Keratinocyte (primary cell): Measurements from ENCODE around the gene PRKAG2.

ENCODE experiments used
- EZH2 ChIP-seq: IDR thresholded peaks from one replicate; pipeline ENCODE4 v1.6.1; 2012; ENCODE audit warnings: inconsistent platforms, mild to moderate bottlenecking, low read length, moderate library complexity
- TF ChIP-seq, protein P1 (sequence below), 3 experiments: IDR thresholded peaks in 1 of 3; conservative IDR thresholded peaks in 1 of 3; optimal IDR thresholded peaks in 1 of 3; 2 replicates in 2 of 3; 3 replicates in 1 of 3; pipeline versions ENCODE3 to v1.5.1; 2011; ENCODE audit warnings: low read length in 3 of 3, mild to moderate bottlenecking in 3 of 3, moderate library complexity in 2 of 3, control low read depth in 1 of 3, inconsistent platforms in 1 of 3; ENCODE audit not compliant: insufficient read depth in 2 of 3; ENCODE audit errors: extremely low read depth in 1 of 3

DNA sequence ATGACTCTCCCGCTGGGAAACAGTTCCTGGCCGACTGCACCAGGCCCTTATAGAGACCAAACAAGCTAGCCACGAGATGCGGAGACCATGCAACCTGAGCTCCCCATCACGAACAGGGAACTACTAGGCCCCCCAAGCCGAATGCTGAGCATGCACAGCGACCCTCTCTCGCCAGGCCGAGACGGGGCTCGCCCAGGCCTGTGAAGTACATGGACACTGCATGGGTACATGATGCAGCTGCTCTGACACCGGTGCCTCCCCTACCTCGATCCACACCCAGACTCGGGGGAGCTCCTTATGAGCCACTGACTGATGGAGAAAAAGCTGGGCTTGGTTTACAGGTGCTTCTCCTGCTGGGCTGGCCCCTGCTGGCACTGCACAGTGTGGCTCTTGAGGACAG lies 285.0 kb downstream of the PRKAG2 start:
- no peak for TF ChIP-seq EZH2
- TF ChIP-seq, protein P1, sequence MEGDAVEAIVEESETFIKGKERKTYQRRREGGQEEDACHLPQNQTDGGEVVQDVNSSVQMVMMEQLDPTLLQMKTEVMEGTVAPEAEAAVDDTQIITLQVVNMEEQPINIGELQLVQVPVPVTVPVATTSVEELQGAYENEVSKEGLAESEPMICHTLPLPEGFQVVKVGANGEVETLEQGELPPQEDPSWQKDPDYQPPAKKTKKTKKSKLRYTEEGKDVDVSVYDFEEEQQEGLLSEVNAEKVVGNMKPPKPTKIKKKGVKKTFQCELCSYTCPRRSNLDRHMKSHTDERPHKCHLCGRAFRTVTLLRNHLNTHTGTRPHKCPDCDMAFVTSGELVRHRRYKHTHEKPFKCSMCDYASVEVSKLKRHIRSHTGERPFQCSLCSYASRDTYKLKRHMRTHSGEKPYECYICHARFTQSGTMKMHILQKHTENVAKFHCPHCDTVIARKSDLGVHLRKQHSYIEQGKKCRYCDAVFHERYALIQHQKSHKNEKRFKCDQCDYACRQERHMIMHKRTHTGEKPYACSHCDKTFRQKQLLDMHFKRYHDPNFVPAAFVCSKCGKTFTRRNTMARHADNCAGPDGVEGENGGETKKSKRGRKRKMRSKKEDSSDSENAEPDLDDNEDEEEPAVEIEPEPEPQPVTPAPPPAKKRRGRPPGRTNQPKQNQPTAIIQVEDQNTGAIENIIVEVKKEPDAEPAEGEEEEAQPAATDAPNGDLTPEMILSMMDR (optimal IDR thresholded peaks at IDR 0.05 in 1 of 3, IDR thresholded peaks at IDR 0.05 in 1 of 3, conservative IDR thresholded peaks at IDR 0.05 in 1 of 3; ENCODE audit: extremely low read depth in 1 of 3, insufficient read depth in 2 of 3, low read length in 3 of 3): no peak
